Measurements from ENCODE around the gene B3GALT2.
"Not testable (repeated sequence)": the region's sequence is repeated elsewhere in the genome, so short reads cannot be mapped to it uniquely, and the experiment has no call there.

B3GALT2 gene

GRCh38 chr1:193185901-193186731, at the start of gene B3GALT2:
Gene B3GALT2, minus strand, starts transcription at chr1:193186613. Its CDS starts 5,051 bp downstream, at chr1:193181562.
- no peak for DNase-seq (ENCODE audit: low read depth in 2 of 2)

GRCh38 chr1:193234530-193234929, 48.1 kb upstream of the B3GALT2 start:
- DNase-seq (ENCODE audit: low read depth in 2 of 2), result no peak

GRCh38 chr1:193231146-193231545, 44.7 kb upstream of the B3GALT2 start:
- not testable (repeated sequence) for DNase-seq (ENCODE audit: low read depth in 2 of 2)

- DNase-seq (ENCODE audit: low read depth in 2 of 2), result no peak
Observed at GRCh38 chr1:193229136-193229535, 42.7 kb upstream of the B3GALT2 start.

- no peak for DNase-seq (ENCODE audit: low read depth in 2 of 2)
Observed at GRCh38 chr1:193222056-193222615, 35.7 kb upstream of the B3GALT2 start.

GRCh38 chr1:193221651-193222050, 35.2 kb upstream of the B3GALT2 start:
- DNase-seq (ENCODE audit: low read depth in 2 of 2), result no peak

- no peak for DNase-seq (ENCODE audit: low read depth in 2 of 2)
Observed at GRCh38 chr1:193219391-193219790, 33.0 kb upstream of the B3GALT2 start.

- DNase-seq (ENCODE audit: low read depth in 2 of 2), result no peak
Observed at GRCh38 chr1:193216920-193217319, 30.5 kb upstream of the B3GALT2 start.

GRCh38 chr1:193213998-193214397, 27.6 kb upstream of the B3GALT2 start:
- no peak for DNase-seq (ENCODE audit: low read depth in 2 of 2)

- no peak for DNase-seq (ENCODE audit: low read depth in 2 of 2)
Observed at GRCh38 chr1:193212637-193213036, 26.2 kb upstream of the B3GALT2 start.

- DNase-seq (ENCODE audit: low read depth in 2 of 2), result no peak
Observed at GRCh38 chr1:193211539-193211938, 25.1 kb upstream of the B3GALT2 start.

- no peak for DNase-seq (ENCODE audit: low read depth in 2 of 2)
Observed at GRCh38 chr1:193210996-193211395, 24.6 kb upstream of the B3GALT2 start.

- DNase-seq (ENCODE audit: low read depth in 2 of 2), result no peak
Observed at GRCh38 chr1:193201021-193201420, 14.6 kb upstream of the B3GALT2 start.

GRCh38 chr1:193199940-193200339, 13.5 kb upstream of the B3GALT2 start:
- DNase-seq (ENCODE audit: low read depth in 2 of 2), result no peak

- DNase-seq (ENCODE audit: low read depth in 2 of 2), result no peak
Observed at GRCh38 chr1:193192586-193192985, 6.2 kb upstream of the B3GALT2 start.

GRCh38 chr1:193190096-193190744, 3.8 kb upstream of the B3GALT2 start:
- no peak for DNase-seq (ENCODE audit: low read depth in 2 of 2)

- no peak for DNase-seq (ENCODE audit: low read depth in 2 of 2)
Observed at GRCh38 chr1:193189442-193190095, 3.2 kb upstream of the B3GALT2 start.

GRCh38 chr1:193188915-193189314, 2.5 kb upstream of the B3GALT2 start:
- DNase-seq (ENCODE audit: low read depth in 2 of 2), result not testable (repeated sequence)

GRCh38 chr1:193187114-193187513, 701 bp upstream of the B3GALT2 start:
- no peak for DNase-seq (ENCODE audit: low read depth in 2 of 2)

GRCh38 chr1:193185211-193185610, 1.2 kb downstream of the B3GALT2 start:
- DNase-seq (ENCODE audit: low read depth in 2 of 2), result no peak

GRCh38 chr1:193184776-193185175, 1.6 kb downstream of the B3GALT2 start:
- DNase-seq (ENCODE audit: low read depth in 2 of 2), result no peak

- DNase-seq (ENCODE audit: low read depth in 2 of 2), result no peak
Observed at GRCh38 chr1:193183019-193183627, 3.3 kb downstream of the B3GALT2 start.
